WTC11 (cell line): ENCODE measurements around the gene RPL21.

ENCODE experiments used
- CREB1 ChIP-seq: sonication (generic); formaldehyde crosslinking; IDR thresholded peaks from 2 replicates; pipeline ENCODE4 v1.8.0; 2023; ENCODE audit warnings: mild to moderate bottlenecking, missing genetic modification reagents
- FOXJ3 ChIP-seq: sonication (generic); formaldehyde crosslinking; IDR thresholded peaks from 2 replicates; pipeline ENCODE4 v1.9.0; 2021; ENCODE audit warnings: missing genetic modification reagents, mild to moderate bottlenecking, borderline replicate concordance
- NFATC4 ChIP-seq: fragments of 250-450 bp; sonication (Bioruptor Pico); IDR thresholded peaks from 2 replicates; pipeline ENCODE4 v1.9.0; 2021; ENCODE audit warnings: mild to moderate bottlenecking
- NR2C2 ChIP-seq: sonication (generic); formaldehyde crosslinking; IDR thresholded peaks from 2 replicates; pipeline ENCODE4 v1.8.0; 2022; ENCODE audit warnings: mild to moderate bottlenecking, missing genetic modification reagents
- SP1 ChIP-seq: sonication (generic); formaldehyde crosslinking; conservative IDR thresholded peaks from 2 replicates; pipeline ENCODE4 v1.8.1; 2022; ENCODE audit warnings: missing genetic modification reagents
- TEAD1 ChIP-seq: sonication (generic); formaldehyde crosslinking; IDR thresholded peaks from 2 replicates; pipeline ENCODE4 v1.8.0; 2022; ENCODE audit warnings: mild to moderate bottlenecking, missing genetic modification reagents
- USF1 ChIP-seq: sonication (generic); formaldehyde crosslinking; IDR thresholded peaks from 2 replicates; pipeline ENCODE4 v1.8.0; 2022; ENCODE audit warnings: mild to moderate bottlenecking, missing genetic modification reagents
- ZNF121 ChIP-seq: sonication (generic); formaldehyde crosslinking; IDR thresholded peaks from 2 replicates; pipeline ENCODE4 v1.8.0; 2023; ENCODE audit warnings: missing genetic modification reagents
- TF ChIP-seq, protein P1 (sequence below): sonication (generic); formaldehyde crosslinking; conservative IDR thresholded peaks from 2 replicates; pipeline ENCODE4 v1.8.1; 2022; ENCODE audit warnings: mild to moderate bottlenecking, missing genetic modification reagents
- TF ChIP-seq, protein P2 (sequence below): fragments of 200-600 bp; IDR thresholded peaks from 2 replicates; pipeline ENCODE4 v1.8.0; 2022; ENCODE audit warnings: antibody characterized with exemption
- TF ChIP-seq, protein P3 (sequence below): sonication (generic); formaldehyde crosslinking; IDR thresholded peaks from 2 replicates; pipeline ENCODE4 v1.8.1; 2023; ENCODE audit warnings: mild to moderate bottlenecking, moderate library complexity, missing genetic modification reagents

GRCh38 chr13:27274631-27275030 is 23.3 kb downstream of the RPL21 start:
- TF ChIP-seq, protein P1, sequence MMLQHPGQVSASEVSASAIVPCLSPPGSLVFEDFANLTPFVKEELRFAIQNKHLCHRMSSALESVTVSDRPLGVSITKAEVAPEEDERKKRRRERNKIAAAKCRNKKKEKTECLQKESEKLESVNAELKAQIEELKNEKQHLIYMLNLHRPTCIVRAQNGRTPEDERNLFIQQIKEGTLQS (CRISPR knock-in tag) = no peak
- TF ChIP-seq NFATC4 (no peak), SP1 (CRISPR knock-in tag) (no peak), USF1 (no peak), ZNF121 (no peak), TEAD1 (no peak), CREB1 (CRISPR knock-in tag) (no peak), FOXJ3 (CRISPR knock-in tag) (no peak), NR2C2 (CRISPR knock-in tag) (no peak)
- TF ChIP-seq, protein P2, sequence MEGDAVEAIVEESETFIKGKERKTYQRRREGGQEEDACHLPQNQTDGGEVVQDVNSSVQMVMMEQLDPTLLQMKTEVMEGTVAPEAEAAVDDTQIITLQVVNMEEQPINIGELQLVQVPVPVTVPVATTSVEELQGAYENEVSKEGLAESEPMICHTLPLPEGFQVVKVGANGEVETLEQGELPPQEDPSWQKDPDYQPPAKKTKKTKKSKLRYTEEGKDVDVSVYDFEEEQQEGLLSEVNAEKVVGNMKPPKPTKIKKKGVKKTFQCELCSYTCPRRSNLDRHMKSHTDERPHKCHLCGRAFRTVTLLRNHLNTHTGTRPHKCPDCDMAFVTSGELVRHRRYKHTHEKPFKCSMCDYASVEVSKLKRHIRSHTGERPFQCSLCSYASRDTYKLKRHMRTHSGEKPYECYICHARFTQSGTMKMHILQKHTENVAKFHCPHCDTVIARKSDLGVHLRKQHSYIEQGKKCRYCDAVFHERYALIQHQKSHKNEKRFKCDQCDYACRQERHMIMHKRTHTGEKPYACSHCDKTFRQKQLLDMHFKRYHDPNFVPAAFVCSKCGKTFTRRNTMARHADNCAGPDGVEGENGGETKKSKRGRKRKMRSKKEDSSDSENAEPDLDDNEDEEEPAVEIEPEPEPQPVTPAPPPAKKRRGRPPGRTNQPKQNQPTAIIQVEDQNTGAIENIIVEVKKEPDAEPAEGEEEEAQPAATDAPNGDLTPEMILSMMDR = no peak
- TF ChIP-seq, protein P3, sequence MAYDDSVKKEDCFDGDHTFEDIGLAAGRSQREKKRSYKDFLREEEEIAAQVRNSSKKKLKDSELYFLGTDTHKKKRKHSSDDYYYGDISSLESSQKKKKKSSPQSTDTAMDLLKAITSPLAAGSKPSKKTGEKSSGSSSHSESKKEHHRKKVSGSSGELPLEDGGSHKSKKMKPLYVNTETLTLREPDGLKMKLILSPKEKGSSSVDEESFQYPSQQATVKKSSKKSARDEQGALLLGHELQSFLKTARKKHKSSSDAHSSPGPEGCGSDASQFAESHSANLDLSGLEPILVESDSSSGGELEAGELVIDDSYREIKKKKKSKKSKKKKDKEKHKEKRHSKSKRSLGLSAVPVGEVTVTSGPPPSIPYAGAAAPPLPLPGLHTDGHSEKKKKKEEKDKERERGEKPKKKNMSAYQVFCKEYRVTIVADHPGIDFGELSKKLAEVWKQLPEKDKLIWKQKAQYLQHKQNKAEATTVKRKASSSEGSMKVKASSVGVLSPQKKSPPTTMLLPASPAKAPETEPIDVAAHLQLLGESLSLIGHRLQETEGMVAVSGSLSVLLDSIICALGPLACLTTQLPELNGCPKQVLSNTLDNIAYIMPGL (CRISPR knock-in tag) = no peak
